HepG2 (cell line): ENCODE data around the gene ARHGAP29. TPM values are rescaled to one million over a fixed set of nuclear protein-coding genes. Genes with fewer than 3 reads are reported as not detected.

ENCODE experiments used
- ATAC-seq: fragments of 200-7000 bp; cut with Tn5 transposase; 3 replicates; pipeline ENCODE4 v1.9.1; 2020; ENCODE audit warnings: mild to moderate bottlenecking, moderate library complexity
- BruUV-seq: library from RNA; stranded (reverse); fragments of 400-500 nt; replicated peaks from 2 replicates; lab custom pipeline; 2021; lab: Mats Ljungman, UMichigan
- CTCF ChIA-PET: fragments of 300-600 bp; formaldehyde crosslinking; extraction: SDS; loops from one replicate; lab custom pipeline; 2021; ENCODE audit warnings: low total read pairs, inconsistent platforms, low intra/inter-chr PET ratio; lab: Yijun Ruan, JAX
- POLR2A ChIA-PET: fragments of 350-600 bp; sonication (Branson Sonifier 250); formaldehyde crosslinking; loops from one replicate; lab custom pipeline; 2020; ENCODE audit warnings: antibody characterized with exemption, inconsistent platforms; lab: Yijun Ruan, JAX
- DNase-seq: peaks from one replicate; pipeline ENCODE4 v3.0.0-alpha.2; 2015; ENCODE audit warnings: low spot score
- FAIRE-seq: peaks from 3 replicates; lab custom pipeline; 2011; peaks lifted over from hg19 to GRCh38; lab: Jason Lieb, UNC
- H2AFZ ChIP-seq: one replicate; pipeline ENCODE4 v1.6.1; 2011; ENCODE audit warnings: low read length, inconsistent platforms
- H3K27ac ChIP-seq: fragments of 300-600 bp; 3 replicates; pipeline ENCODE4 v1.8.0; 2011; ENCODE audit warnings: mixed run types, mild to moderate bottlenecking, mixed read lengths, low read length, inconsistent platforms; ENCODE audit not compliant: insufficient read depth; ENCODE audit errors: extremely low read length
- H3K27me3 ChIP-seq, 2 experiments: fragments of 200-600 bp in 1 of 2; 2 replicates in 1 of 2; 3 replicates in 1 of 2; pipeline versions ENCODE4 v1.6.0 to v1.8.0; 2011; ENCODE audit warnings: low read length in 2 of 2, mild to moderate bottlenecking in 2 of 2, moderate library complexity in 2 of 2, inconsistent platforms in 1 of 2; ENCODE audit not compliant: insufficient read depth in 2 of 2, control insufficient read depth in 1 of 2
- H3K36me3 ChIP-seq, 2 experiments: fragments of 200-600 bp in 1 of 2; replicated peaks in 1 of 2; 2 replicates in 1 of 2; 3 replicates in 1 of 2; pipeline versions ENCODE4 v1.5.1 to v1.8.0; 2011; ENCODE audit warnings: low read length in 2 of 2, inconsistent platforms in 1 of 2; ENCODE audit not compliant: insufficient read depth in 2 of 2, control insufficient read depth in 1 of 2
- H3K4me1 ChIP-seq: 2 replicates; pipeline ENCODE4 v1.5.1; 2012; ENCODE audit warnings: low read length, inconsistent platforms; ENCODE audit not compliant: insufficient read depth
- H3K4me2 ChIP-seq: 2 replicates; pipeline ENCODE4 v1.6.0; 2011; ENCODE audit warnings: low read depth, low read length, inconsistent platforms
- H3K4me3 ChIP-seq, 3 experiments: fragments of 200-600 bp in 1 of 3; sonication (generic), shearing (Covaris generic) in 1 of 3; replicated peaks in 1 of 3; 2 replicates each; pipeline ENCODE4 v1.5.1; 2011 to 2016; ENCODE audit warnings: low read length in 3 of 3, inconsistent platforms in 2 of 3, low read depth in 2 of 3, mild to moderate bottlenecking in 2 of 3, control low read depth in 1 of 3, mixed read lengths in 1 of 3; ENCODE audit not compliant: insufficient read depth in 1 of 3
- H3K79me2 ChIP-seq: one replicate; pipeline ENCODE4 v1.6.1; 2011; ENCODE audit warnings: low read length, inconsistent platforms; ENCODE audit not compliant: insufficient read depth
- H3K9ac ChIP-seq: 2 replicates; pipeline ENCODE4 v1.6.0; 2011; ENCODE audit warnings: mild to moderate bottlenecking, low read depth, low read length, inconsistent platforms; ENCODE audit not compliant: insufficient read depth
- H3K9me3 ChIP-seq: 2 replicates; pipeline ENCODE4 v1.5.1; 2012; ENCODE audit warnings: mild to moderate bottlenecking, low read length
- H4K20me1 ChIP-seq: 2 replicates; pipeline ENCODE4 v1.6.0; 2011; ENCODE audit warnings: inconsistent platforms, mild to moderate bottlenecking, low read length, moderate library complexity; ENCODE audit not compliant: insufficient read depth
- FOXP1 ChIP-seq, 2 experiments: fragments of 450-650 bp in 1 of 2; IDR thresholded peaks; 2 replicates each; pipeline ENCODE4 v1.6.1; 2017 to 2018; ENCODE audit warnings: antibody characterized with exemption in 1 of 2
- SIN3B ChIP-seq: fragments of 150-350 bp; IDR thresholded peaks from 2 replicates; pipeline ENCODE4 v1.6.1; 2014; ENCODE audit warnings: low read length
- THRA ChIP-seq: sonication (generic); formaldehyde crosslinking; IDR thresholded peaks from 2 replicates; pipeline ENCODE4 v1.4.0; 2020; ENCODE audit warnings: missing genetic modification reagents, borderline replicate concordance
- WGBS: methylation state at CpG from one replicate; pipeline ENCODE4 v1.1.6; 2017; ENCODE audit warnings: low lambda C conversion rate; 5-methylcytosine and 5-hydroxymethylcytosine counted together
- in situ Hi-C: cut with HindIII; loops from 2 replicates; pipeline ENCODE4 v1.10.0; 2017; ENCODE audit warnings: low pct_unique_long_range_greater_than_20kb; ENCODE audit not compliant: extremely low pct_ligation_motif_present
- intact Hi-C: fragments of 100-400 bp; cut with micrococcal nuclease; formaldehyde crosslinking; loops from one replicate; pipeline ENCODE4 v1.10.0; 2022; ENCODE audit not compliant: unreplicated experiment
- polyA plus RNA-seq, 8 experiments: library from polyadenylated mRNA; depleted of rRNA in 3 of 8; stranded (reverse) in 7 of 8; unstranded in 1 of 8; fragments of >200 nt; fragmentation: Illumina TruSeq in 4 of 8; extraction: Trizol in 4 of 8; gene quantifications; 2 replicates each; pipeline versions ENCODE4 v1.2.1 to v1.2.3, GENCODE V29; 2011 to 2016; ENCODE audit warnings: low read depth in 4 of 8, missing spikeins in 1 of 8, mixed read lengths in 1 of 8; ENCODE audit not compliant: insufficient read depth in 1 of 8
- total RNA-seq, 5 experiments: library from RNA; depleted of rRNA; stranded (reverse); fragments of >200 nt; fragmentation: Illumina TruSeq; extraction: Trizol; gene quantifications; 2 replicates each; pipeline ENCODE4 v1.2.3, GENCODE V29; 2016; ENCODE audit warnings: low read depth in 1 of 5
- TF ChIP-seq, protein P1 (sequence below): sonication (generic); formaldehyde crosslinking; IDR thresholded peaks from 2 replicates; pipeline ENCODE4 v1.5.0; 2020; ENCODE audit warnings: missing genetic modification reagents

The ARHGAP29 gene
- total and polyA plus RNA-seq, 2 of the 13 experiments (the other 11 are each of a cell fraction or from before 2014, with no cell fraction given): 12.8 to 18.3 TPM

DNA sequence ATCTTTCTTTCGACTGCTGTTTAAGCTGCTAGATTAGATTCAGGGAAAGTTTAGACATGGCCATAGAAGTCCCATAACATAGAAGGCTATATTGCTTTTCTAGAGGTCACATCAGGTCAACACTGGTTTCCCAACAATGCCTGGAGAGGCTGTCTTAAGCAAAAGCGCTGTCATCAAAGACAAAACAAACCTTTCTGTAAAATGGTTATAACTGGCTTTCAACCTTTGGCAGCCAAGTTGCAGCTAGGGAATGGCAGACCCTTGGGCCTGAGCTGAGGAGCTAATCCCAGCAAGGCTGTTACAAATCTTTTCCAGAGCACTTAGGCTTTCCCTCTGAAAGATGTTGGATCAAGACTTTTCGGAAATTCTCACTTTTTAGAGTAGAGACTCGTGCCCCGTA is 105.3 kb downstream of the ARHGAP29 start:
- WGBS: 73% methylated on average over 5 of the region's 5 CpGs
- Histone ChIP-seq H2AFZ (no peak overlapping the region), H3K4me2 (no peak overlapping the region), H3K27me3 (no peaks in the 10 kb centered on the region), H4K20me1 (no peaks in the 10 kb centered on the region), H3K9ac (no peak overlapping the region), H3K27ac (no peak overlapping the region), H3K9me3 (peaks cover 10% of the 10 kb centered on the region; the same call in 1 of the 2 replicates), H3K36me3 (no peaks in the 10 kb centered on the region), H3K4me3 (no peak overlapping the region), H3K4me1 (peaks cover 11% of the 10 kb centered on the region), H3K79me2 (no peaks in the 10 kb centered on the region)
- ChIA-PET POLR2A (no interaction called here), CTCF (no interaction called here)
- FAIRE-seq: no peak
- BruUV-seq: no TSS peak
- no peak for DNase-seq
- no peak for ATAC-seq
- no peak for TF ChIP-seq SIN3B
- peak; percentile 42; the same call in 1 of the 2 replicates for TF ChIP-seq THRA (CRISPR knock-in tag)
- intact Hi-C loops: no loop called here
- in situ Hi-C loops: no loop called here

DNA sequence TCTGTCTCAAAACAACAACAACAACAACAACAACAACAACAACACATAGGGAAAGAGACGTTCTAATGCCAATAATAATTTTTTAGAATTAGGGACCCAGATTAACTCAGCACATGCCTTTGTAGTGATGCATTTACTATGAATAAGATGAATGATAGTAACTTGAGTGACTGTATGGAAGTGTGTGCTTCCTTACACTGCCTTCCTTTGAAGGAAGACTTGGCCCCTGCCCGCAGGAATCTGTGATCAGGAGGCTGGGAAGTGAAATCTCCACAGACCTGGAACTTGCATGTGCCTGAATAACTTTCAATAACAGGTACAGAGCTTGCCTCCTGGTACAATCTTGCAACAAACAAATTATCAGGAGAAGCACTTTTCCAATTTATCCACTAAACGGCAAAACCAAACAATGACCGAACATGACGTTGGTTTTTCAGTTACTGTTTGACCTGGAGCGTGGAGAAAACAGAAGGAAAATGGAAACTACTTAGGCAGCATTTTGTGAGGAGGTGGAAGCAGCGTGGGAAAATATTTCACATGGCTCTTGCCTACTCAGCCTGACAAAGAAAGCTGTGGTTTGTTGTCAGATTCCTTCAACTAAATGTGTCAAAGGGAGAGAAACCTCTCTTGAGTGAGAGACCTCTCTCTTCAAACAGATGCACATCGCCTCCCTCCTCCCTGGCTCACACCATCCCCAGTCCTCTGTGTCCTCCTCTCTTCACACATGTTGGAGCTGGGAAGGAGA is 106.4 kb downstream of the ARHGAP29 start:
- Histone ChIP-seq H3K36me3 (no peaks in the 10 kb centered on the region), H4K20me1 (no peaks in the 10 kb centered on the region), H2AFZ (no peak overlapping the region), H3K27me3 (no peaks in the 10 kb centered on the region), H3K27ac (no peak overlapping the region), H3K9ac (no peak overlapping the region), H3K4me1 (peaks cover 21% of the 10 kb centered on the region), H3K9me3 (peaks cover 10% of the 10 kb centered on the region; the same call in 1 of the 2 replicates), H3K79me2 (no peaks in the 10 kb centered on the region), H3K4me2 (peak overlapping the region; percentile 39; the same call in 1 of the 2 replicates), H3K4me3 (no peak overlapping the region)
- ATAC-seq (no peak), FAIRE-seq (no peak), DNase-seq (no peak)
- POLR2A ChIA-PET: no interaction called here
- intact Hi-C loops (no loop called here), in situ Hi-C loops (no loop called here)
- WGBS: 36% methylated on average over 8 of the region's 8 CpGs
- TF ChIP-seq, protein P1, sequence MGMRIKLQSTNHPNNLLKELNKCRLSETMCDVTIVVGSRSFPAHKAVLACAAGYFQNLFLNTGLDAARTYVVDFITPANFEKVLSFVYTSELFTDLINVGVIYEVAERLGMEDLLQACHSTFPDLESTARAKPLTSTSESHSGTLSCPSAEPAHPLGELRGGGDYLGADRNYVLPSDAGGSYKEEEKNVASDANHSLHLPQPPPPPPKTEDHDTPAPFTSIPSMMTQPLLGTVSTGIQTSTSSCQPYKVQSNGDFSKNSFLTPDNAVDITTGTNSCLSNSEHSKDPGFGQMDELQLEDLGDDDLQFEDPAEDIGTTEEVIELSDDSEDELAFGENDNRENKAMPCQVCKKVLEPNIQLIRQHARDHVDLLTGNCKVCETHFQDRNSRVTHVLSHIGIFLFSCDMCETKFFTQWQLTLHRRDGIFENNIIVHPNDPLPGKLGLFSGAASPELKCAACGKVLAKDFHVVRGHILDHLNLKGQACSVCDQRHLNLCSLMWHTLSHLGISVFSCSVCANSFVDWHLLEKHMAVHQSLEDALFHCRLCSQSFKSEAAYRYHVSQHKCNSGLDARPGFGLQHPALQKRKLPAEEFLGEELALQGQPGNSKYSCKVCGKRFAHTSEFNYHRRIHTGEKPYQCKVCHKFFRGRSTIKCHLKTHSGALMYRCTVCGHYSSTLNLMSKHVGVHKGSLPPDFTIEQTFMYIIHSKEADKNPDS (CRISPR knock-in tag): no peak
- TF ChIP-seq FOXP1 (IDR thresholded peaks at IDR 0.05): peak; percentile 56; the same call in 1 of the 2 replicates
- TF ChIP-seq FOXP1 (CRISPR knock-in tag; IDR thresholded peaks at IDR 0.05): no peak
- CTCF ChIA-PET: no interaction called here
- BruUV-seq: no TSS peak
